Ishikawa (cell line): Measurements from ENCODE around the gene CA7.

Source experiments
- CEBPB ChIP-seq: IDR thresholded peaks from 2 replicates; pipeline ENCODE4 v1.6.1; 2012
- CREB1 ChIP-seq: IDR thresholded peaks from 2 replicates; pipeline ENCODE4 v1.6.1; 2012; ENCODE audit warnings: low read depth
- EGR1 ChIP-seq: IDR thresholded peaks from 2 replicates; pipeline ENCODE4 v1.6.1; 2012
- EP300 ChIP-seq: IDR thresholded peaks from 2 replicates; pipeline ENCODE4 v1.6.1; 2012; ENCODE audit warnings: borderline replicate concordance
- FOXM1 ChIP-seq: IDR thresholded peaks from 2 replicates; pipeline ENCODE4 v1.6.1; 2012; ENCODE audit warnings: low read depth, borderline replicate concordance
- NFIC ChIP-seq: IDR thresholded peaks from 2 replicates; pipeline ENCODE4 v1.6.1; 2012
- RAD21 ChIP-seq: IDR thresholded peaks from 2 replicates; pipeline ENCODE4 v1.6.1; 2012; ENCODE audit warnings: low read depth
- TAF1 ChIP-seq: IDR thresholded peaks from 2 replicates; pipeline ENCODE4 v1.6.1; 2012; ENCODE audit warnings: low read depth, mild to moderate bottlenecking
- TCF12 ChIP-seq: IDR thresholded peaks from 2 replicates; pipeline ENCODE4 v1.6.1; 2012; ENCODE audit warnings: low read depth
- TEAD4 ChIP-seq: IDR thresholded peaks from 2 replicates; pipeline ENCODE4 v1.6.1; 2012
- YY1 ChIP-seq: IDR thresholded peaks from 2 replicates; pipeline ENCODE4 v1.6.1; 2012; ENCODE audit warnings: low read depth
- ZBTB7A ChIP-seq: IDR thresholded peaks from 2 replicates; pipeline ENCODE4 v1.6.1; 2012; ENCODE audit warnings: low read depth
- TF ChIP-seq, protein P1 (sequence below): IDR thresholded peaks from 2 replicates; pipeline ENCODE4 v1.6.1; 2012; ENCODE audit warnings: low read depth, mild to moderate bottlenecking
- TF ChIP-seq, protein P2 (sequence below): IDR thresholded peaks from 2 replicates; pipeline ENCODE4 v1.6.1; 2012
- TF ChIP-seq, protein P3 (sequence below): IDR thresholded peaks from 2 replicates; pipeline ENCODE4 v1.6.1; 2012

CA7 gene

DNA sequence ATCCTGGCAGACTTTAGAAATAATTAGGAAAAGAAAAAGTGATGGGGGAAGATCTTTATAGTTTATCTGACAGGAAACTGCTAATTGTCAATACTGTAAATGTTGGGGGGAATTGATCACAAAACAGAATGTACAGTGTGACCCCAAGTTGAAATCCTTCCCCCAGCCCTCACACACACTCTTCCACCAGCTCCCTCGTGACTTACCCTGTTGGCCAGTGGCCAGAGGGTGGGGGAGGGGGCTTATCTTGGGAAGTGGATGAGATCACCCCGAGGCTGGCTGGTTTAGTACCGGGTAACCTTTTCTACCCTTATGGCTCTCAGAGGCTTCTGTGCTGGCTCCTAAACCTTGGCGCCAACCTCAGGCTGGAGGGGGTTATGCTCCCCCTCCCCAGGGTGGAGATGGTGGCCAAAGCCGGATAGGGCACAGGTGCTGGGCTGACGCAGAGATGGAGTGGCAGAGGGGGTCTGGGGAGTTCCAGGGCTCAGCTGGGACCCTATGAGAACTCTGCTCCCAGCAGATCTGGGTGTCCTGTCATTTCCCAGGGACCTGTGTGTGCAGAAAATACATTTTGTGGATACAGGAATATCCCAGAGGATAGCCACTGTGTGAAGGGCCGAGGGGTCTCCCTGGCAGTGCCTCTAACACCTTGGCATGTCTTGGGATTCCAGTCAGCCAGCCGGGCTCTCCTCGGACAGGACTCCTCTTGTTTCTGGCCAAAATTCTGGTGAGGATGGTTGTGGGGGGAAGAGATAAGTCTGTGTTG lies 55.9 kb downstream of the CA7 start:
- TF ChIP-seq EGR1 (no peak), EP300 (no peak), RAD21 (no peak), TEAD4 (no peak), TCF12 (no peak), CEBPB (no peak), NFIC (peak; percentile 85)
- TF ChIP-seq, protein P1, sequence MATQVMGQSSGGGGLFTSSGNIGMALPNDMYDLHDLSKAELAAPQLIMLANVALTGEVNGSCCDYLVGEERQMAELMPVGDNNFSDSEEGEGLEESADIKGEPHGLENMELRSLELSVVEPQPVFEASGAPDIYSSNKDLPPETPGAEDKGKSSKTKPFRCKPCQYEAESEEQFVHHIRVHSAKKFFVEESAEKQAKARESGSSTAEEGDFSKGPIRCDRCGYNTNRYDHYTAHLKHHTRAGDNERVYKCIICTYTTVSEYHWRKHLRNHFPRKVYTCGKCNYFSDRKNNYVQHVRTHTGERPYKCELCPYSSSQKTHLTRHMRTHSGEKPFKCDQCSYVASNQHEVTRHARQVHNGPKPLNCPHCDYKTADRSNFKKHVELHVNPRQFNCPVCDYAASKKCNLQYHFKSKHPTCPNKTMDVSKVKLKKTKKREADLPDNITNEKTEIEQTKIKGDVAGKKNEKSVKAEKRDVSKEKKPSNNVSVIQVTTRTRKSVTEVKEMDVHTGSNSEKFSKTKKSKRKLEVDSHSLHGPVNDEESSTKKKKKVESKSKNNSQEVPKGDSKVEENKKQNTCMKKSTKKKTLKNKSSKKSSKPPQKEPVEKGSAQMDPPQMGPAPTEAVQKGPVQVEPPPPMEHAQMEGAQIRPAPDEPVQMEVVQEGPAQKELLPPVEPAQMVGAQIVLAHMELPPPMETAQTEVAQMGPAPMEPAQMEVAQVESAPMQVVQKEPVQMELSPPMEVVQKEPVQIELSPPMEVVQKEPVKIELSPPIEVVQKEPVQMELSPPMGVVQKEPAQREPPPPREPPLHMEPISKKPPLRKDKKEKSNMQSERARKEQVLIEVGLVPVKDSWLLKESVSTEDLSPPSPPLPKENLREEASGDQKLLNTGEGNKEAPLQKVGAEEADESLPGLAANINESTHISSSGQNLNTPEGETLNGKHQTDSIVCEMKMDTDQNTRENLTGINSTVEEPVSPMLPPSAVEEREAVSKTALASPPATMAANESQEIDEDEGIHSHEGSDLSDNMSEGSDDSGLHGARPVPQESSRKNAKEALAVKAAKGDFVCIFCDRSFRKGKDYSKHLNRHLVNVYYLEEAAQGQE = no peak
- TF ChIP-seq, protein P2, sequence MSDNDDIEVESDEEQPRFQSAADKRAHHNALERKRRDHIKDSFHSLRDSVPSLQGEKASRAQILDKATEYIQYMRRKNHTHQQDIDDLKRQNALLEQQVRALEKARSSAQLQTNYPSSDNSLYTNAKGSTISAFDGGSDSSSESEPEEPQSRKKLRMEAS = no peak
- TF ChIP-seq, protein P3, sequence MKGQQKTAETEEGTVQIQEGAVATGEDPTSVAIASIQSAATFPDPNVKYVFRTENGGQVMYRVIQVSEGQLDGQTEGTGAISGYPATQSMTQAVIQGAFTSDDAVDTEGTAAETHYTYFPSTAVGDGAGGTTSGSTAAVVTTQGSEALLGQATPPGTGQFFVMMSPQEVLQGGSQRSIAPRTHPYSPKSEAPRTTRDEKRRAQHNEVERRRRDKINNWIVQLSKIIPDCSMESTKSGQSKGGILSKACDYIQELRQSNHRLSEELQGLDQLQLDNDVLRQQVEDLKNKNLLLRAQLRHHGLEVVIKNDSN = peak; percentile 51; the same call in 1 of the 2 replicates

DNA sequence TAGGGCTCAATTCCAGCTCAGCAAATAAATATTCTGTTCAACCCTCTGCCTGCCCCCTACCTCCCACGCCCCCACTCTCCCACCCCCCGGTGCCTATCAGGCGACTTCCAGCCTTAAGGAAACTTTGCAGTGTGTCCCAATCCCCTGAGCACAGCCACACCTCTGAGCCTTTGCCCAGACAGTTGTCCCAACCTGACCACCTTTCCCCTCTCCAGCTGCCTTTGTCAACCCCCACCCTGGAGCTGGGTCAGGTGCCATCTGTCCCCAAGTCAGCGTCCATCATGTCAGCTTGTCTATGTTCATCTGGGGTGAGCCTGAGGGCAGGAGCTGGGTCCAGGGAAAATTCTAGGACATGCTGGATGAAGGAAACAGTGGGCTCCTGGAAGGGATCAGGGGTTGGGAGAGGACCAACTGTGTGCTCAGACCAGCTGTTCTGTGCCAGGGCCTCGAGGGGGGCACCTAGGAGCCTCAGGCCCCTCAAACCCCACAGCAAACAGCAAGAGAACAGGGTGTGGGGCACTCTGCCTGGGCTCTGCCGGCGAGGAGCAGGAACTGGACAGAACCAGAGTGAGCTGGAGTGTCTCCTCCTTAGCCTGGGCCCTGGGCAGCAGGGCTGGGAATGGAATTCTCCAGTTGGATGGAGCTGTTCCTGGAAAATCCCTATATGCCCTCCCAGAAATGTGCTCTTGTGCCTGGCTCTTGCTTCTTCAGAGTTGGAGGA lies 56.7 kb downstream of the CA7 start:
- TF ChIP-seq TEAD4 = no peak
- TF ChIP-seq, protein P1 = no peak
- TF ChIP-seq FOXM1 = no peak
- TF ChIP-seq NFIC = no peak
- no peak for TF ChIP-seq EGR1
- no peak for TF ChIP-seq EP300
- TF ChIP-seq, protein P3 = no peak
- TF ChIP-seq YY1 = no peak
- no peak for TF ChIP-seq RAD21
- no peak for TF ChIP-seq CREB1
- no peak for TF ChIP-seq TCF12
- TF ChIP-seq, protein P2 = no peak
- no peak for TF ChIP-seq TAF1
- no peak for TF ChIP-seq CEBPB
- TF ChIP-seq ZBTB7A = no peak

DNA sequence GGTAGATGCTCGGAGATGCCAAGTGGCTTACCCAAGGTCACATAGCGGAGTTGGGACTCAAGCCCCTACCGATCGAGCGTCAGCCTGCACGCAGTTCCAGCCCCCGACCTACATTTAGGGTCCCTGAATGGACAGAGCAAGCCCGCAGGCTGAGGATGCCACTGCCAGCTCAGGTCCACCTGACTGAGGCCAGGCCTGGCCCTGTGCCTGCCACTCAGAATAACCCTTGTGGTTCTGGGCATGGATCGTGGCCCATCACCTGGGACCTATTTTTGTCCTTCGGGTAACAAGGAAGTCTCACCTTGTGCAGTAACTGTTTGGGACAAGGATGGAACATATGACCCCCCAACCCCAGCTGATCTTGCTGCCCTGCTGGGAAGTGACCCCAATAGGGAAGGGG lies 57.4 kb downstream of the CA7 start:
- TF ChIP-seq TEAD4 (no peak), TAF1 (no peak), EP300 (no peak), ZBTB7A (no peak), RAD21 (no peak), NFIC (no peak), CEBPB (no peak), TCF12 (no peak), FOXM1 (no peak), CREB1 (no peak), EGR1 (no peak), YY1 (no peak)
- TF ChIP-seq, protein P2 = no peak
- TF ChIP-seq, protein P3 = no peak
- TF ChIP-seq, protein P1 = no peak
